GM18508 (cell line): ENCODE results near the gene RETN.
A peak's percentile ranks its signal among the peaks of the same experiment; 100 is the strongest.

Experiments used
- ATAC-seq: cut with Tn5 transposase; IDR thresholded peaks from one replicate; pipeline ENCODE4 v1.9.1; 2021; ENCODE audit warnings: moderate number of reproducible peaks; ENCODE audit not compliant: insufficient read depth, unreplicated experiment

RETN gene

GRCh38 chr19:7668842-7669241 is at the start of gene RETN:
Gene RETN (plus strand): TSS chr19:7669049. CDS start chr19:7669327, 278 bp downstream.
- no peak for ATAC-seq

- ATAC-seq: no peak
These were observed 49.0 kb upstream of the RETN start for GRCh38 chr19:7619671-7620441.

- ATAC-seq: no peak
These were observed 48.1 kb upstream of the RETN start for GRCh38 chr19:7620442-7621412.

GRCh38 chr19:7622933-7623685 is 45.7 kb upstream of the RETN start:
- no peak for ATAC-seq

- no peak for ATAC-seq
These were observed 44.9 kb upstream of the RETN start for GRCh38 chr19:7623725-7624603.

- no peak for ATAC-seq
These were observed 44.0 kb upstream of the RETN start for GRCh38 chr19:7624810-7625209.

- no peak for ATAC-seq
These were observed 43.0 kb upstream of the RETN start for GRCh38 chr19:7625763-7626372.

GRCh38 chr19:7627166-7627565 is 41.7 kb upstream of the RETN start:
- no peak for ATAC-seq

GRCh38 chr19:7628589-7629311 is 40.1 kb upstream of the RETN start:
- ATAC-seq: no peak

- peak; percentile 77 for ATAC-seq
These were observed 39.3 kb upstream of the RETN start, which contains the start of the genes PET100 and XAB2 for GRCh38 chr19:7629347-7630054. Gene PET100 (plus strand): TSS chr19:7629793. CDS start chr19:7629834, 41 bp downstream. Gene XAB2 (minus strand): TSS chr19:7629545. CDS start chr19:7629527, 18 bp downstream.

- no peak for ATAC-seq
These were observed 37.3 kb upstream of the RETN start for GRCh38 chr19:7631577-7631976.

GRCh38 chr19:7632340-7633203 is 36.3 kb upstream of the RETN start:
- ATAC-seq: no peak

- no peak for ATAC-seq
These were observed 35.2 kb upstream of the RETN start, which contains the start of gene PCP2 for GRCh38 chr19:7633698-7634097. Gene PCP2 (minus strand): TSS chr19:7633719. CDS start chr19:7633457, 262 bp downstream.

GRCh38 chr19:7635670-7636069 is 33.2 kb upstream of the RETN start:
- ATAC-seq: no peak

- ATAC-seq: no peak
These were observed 32.5 kb upstream of the RETN start for GRCh38 chr19:7636317-7636690.

GRCh38 chr19:7636691-7637373 is 32.0 kb upstream of the RETN start, which contains the start of gene STXBP2:
Gene STXBP2 (plus strand): TSS chr19:7637110. CDS start chr19:7637150, 40 bp downstream.
- no peak for ATAC-seq
